PC-3 (cell line): Measurements from ENCODE around the gene NFATC1. TPM values are rescaled to one million over a fixed set of nuclear protein-coding genes. Genes with fewer than 3 reads are reported as not detected.

Experiments used
- ATAC-seq: fragments of 200-7000 bp; cut with Tn5 transposase; 2 replicates; pipeline ENCODE4 v1.9.1; 2020; ENCODE audit warnings: mild to moderate bottlenecking, moderate library complexity
- BruUV-seq: library from RNA; stranded (reverse); fragments of 400-500 nt; replicated peaks from 2 replicates; lab custom pipeline; 2021; lab: Mats Ljungman, UMichigan
- CTCF ChIA-PET: fragments of 300-600 bp; sonication (Branson Sonifier 250); formaldehyde crosslinking; loops from one replicate; lab custom pipeline; 2022; ENCODE audit warnings: antibody characterized with exemption; lab: Charles Lee
- POLR2A ChIA-PET: fragments of 300-600 bp; sonication (Branson Sonifier 250); formaldehyde crosslinking; loops from one replicate; lab custom pipeline; 2022; ENCODE audit warnings: antibody characterized with exemption; ENCODE audit not compliant: unreplicated experiment; lab: Charles Lee
- DNase-seq: peaks from one replicate; pipeline ENCODE4 v3.0.0-alpha.2; 2015
- H2AFZ ChIP-seq: fragments of 300-600 bp; sonication (generic); 2 replicates; pipeline ENCODE4 v1.6.0; 2016; ENCODE audit warnings: antibody characterized with exemption, low read length
- H3F3A ChIP-seq: fragments of 300-600 bp; sonication (generic); one replicate; pipeline ENCODE4 v1.6.0; 2017; ENCODE audit warnings: antibody characterized with exemption, low read length, control low read depth, mild to moderate bottlenecking; ENCODE audit not compliant: unreplicated experiment
- H3K27ac ChIP-seq: fragments of 300-600 bp; sonication (generic); 2 replicates; pipeline ENCODE4 v1.5.1; 2016; ENCODE audit warnings: mild to moderate bottlenecking, low read length
- H3K27me3 ChIP-seq: fragments of 300-600 bp; sonication (generic); 2 replicates; pipeline ENCODE4 v1.6.1; 2016; ENCODE audit warnings: low read length, mixed read lengths
- H3K36me3 ChIP-seq: fragments of 300-600 bp; sonication (generic); 2 replicates; pipeline ENCODE4 v1.6.1; 2016; ENCODE audit warnings: low read depth, mixed run types, low read length, mixed read lengths
- H3K4me1 ChIP-seq: fragments of 300-600 bp; sonication (generic); 2 replicates; pipeline ENCODE4 v1.5.1; 2016; ENCODE audit warnings: low read length; ENCODE audit not compliant: insufficient read depth
- H3K4me2 ChIP-seq: fragments of 300-600 bp; sonication (generic); 2 replicates; pipeline ENCODE4 v1.6.0; 2016; ENCODE audit warnings: low read length
- H3K4me3 ChIP-seq: fragments of 300-600 bp; sonication (generic); 2 replicates; pipeline ENCODE4 v1.5.1; 2016; ENCODE audit warnings: mild to moderate bottlenecking, low read length, mixed read lengths
- H3K79me2 ChIP-seq: fragments of 300-600 bp; sonication (generic); 2 replicates; pipeline ENCODE4 v1.6.1; 2017; ENCODE audit warnings: low read length, mixed read lengths
- H3K9ac ChIP-seq: fragments of 300-600 bp; sonication (generic); 2 replicates; pipeline ENCODE4 v1.6.0; 2016; ENCODE audit warnings: mild to moderate bottlenecking, low read length
- H3K9me2 ChIP-seq: fragments of 300-600 bp; sonication (generic); replicated peaks from 2 replicates; pipeline ENCODE4 v1.6.1; 2016; ENCODE audit warnings: mixed run types, low read length, mixed read lengths
- H3K9me3 ChIP-seq: fragments of 300-600 bp; sonication (generic); 2 replicates; pipeline ENCODE4 v1.6.1; 2016; ENCODE audit warnings: low read length, mixed read lengths
- H4K20me1 ChIP-seq: fragments of 300-600 bp; sonication (generic); 2 replicates; pipeline ENCODE4 v1.6.1; 2016; ENCODE audit warnings: low read length, mixed read lengths
- CTCF ChIP-seq: fragments of 300-600 bp; sonication (generic); conservative IDR thresholded peaks from 2 replicates; pipeline ENCODE4 v1.5.1; 2017; ENCODE audit warnings: antibody characterized with exemption, low read depth, mild to moderate bottlenecking, low read length
- EZH2 ChIP-seq: fragments of 300-600 bp; sonication (generic); IDR thresholded peaks from one replicate; pipeline ENCODE4 v1.6.1; 2017; ENCODE audit warnings: antibody characterized with exemption, mild to moderate bottlenecking, low read length; ENCODE audit not compliant: unreplicated experiment
- EZH2phosphoT487 ChIP-seq: fragments of 300-600 bp; sonication (generic); IDR thresholded peaks from 2 replicates; pipeline ENCODE4 v1.6.1; 2018; ENCODE audit warnings: mild to moderate bottlenecking, antibody characterized with exemption, low read length, borderline replicate concordance
- intact Hi-C: fragments of 100-400 bp; cut with micrococcal nuclease; formaldehyde crosslinking; loops from 2 replicates; pipeline ENCODE4 v1.9.0; 2023
- total RNA-seq: library from RNA; depleted of rRNA; stranded (reverse); fragments of >200 nt; gene quantifications from 2 replicates; pipeline ENCODE4 v1.2.3, GENCODE V29; 2014

NFATC1 gene
- total RNA-seq, 1 experiment from 2014 or later: 5.9 TPM

GRCh38 chr18:79385708-79386341, 9.9 kb upstream of the NFATC1 start:
- no peak overlapping the region for H2AFZ ChIP-seq
- no peaks in the 10 kb centered on the region for H3K4me1 ChIP-seq
- no peak overlapping the region for H3K9ac ChIP-seq
- no peak overlapping the region for H3K4me3 ChIP-seq
- POLR2A ChIA-PET: no interaction called here
- H3K9me2 ChIP-seq: no peaks in the 10 kb centered on the region
- H3K79me2 ChIP-seq: no peaks in the 10 kb centered on the region
- no TSS peak for BruUV-seq
- CTCF ChIA-PET: no interaction called here
- TF ChIP-seq EZH2phosphoT487 (no peak), EZH2 (no peak), CTCF (no peak)
- H3K9me3 ChIP-seq: no peaks in the 10 kb centered on the region
- no peak for DNase-seq
- H3K4me2 ChIP-seq: no peak overlapping the region
- intact Hi-C loops: no loop called here
- ATAC-seq: no peak
- no peaks in the 10 kb centered on the region for H3F3A ChIP-seq
- H3K27ac ChIP-seq: no peak overlapping the region
- H4K20me1 ChIP-seq: no peaks in the 10 kb centered on the region
- H3K36me3 ChIP-seq: no peaks in the 10 kb centered on the region
- no peaks in the 10 kb centered on the region for H3K27me3 ChIP-seq

- BruUV-seq: no TSS peak
- ATAC-seq: no peak
- H3K27me3 ChIP-seq: no peaks in the 10 kb centered on the region
- no peaks in the 10 kb centered on the region for H3K9me3 ChIP-seq
- H3K9me2 ChIP-seq: no peaks in the 10 kb centered on the region
- intact Hi-C loops: no loop called here
- H3K4me2 ChIP-seq: no peak overlapping the region
- H3K4me3 ChIP-seq: no peak overlapping the region
- TF ChIP-seq EZH2phosphoT487 (no peak), CTCF (no peak), EZH2 (no peak)
- no peak for DNase-seq
- POLR2A ChIA-PET: no interaction called here
- no peak overlapping the region for H2AFZ ChIP-seq
- H4K20me1 ChIP-seq: no peaks in the 10 kb centered on the region
- H3K9ac ChIP-seq: no peak overlapping the region
- H3K4me1 ChIP-seq: no peaks in the 10 kb centered on the region
- H3F3A ChIP-seq: no peaks in the 10 kb centered on the region
- H3K79me2 ChIP-seq: no peaks in the 10 kb centered on the region
- CTCF ChIA-PET: no interaction called here
- H3K27ac ChIP-seq: no peak overlapping the region
- H3K36me3 ChIP-seq: no peaks in the 10 kb centered on the region
Measured at GRCh38 chr18:79386547-79386946, 9.2 kb upstream of the NFATC1 start.

GRCh38 chr18:79387214-79387613, 8.5 kb upstream of the NFATC1 start:
- no peaks in the 10 kb centered on the region for H3K27me3 ChIP-seq
- ATAC-seq (no peak), DNase-seq (no peak)
- POLR2A ChIA-PET: no interaction called here
- TF ChIP-seq CTCF (no peak), EZH2phosphoT487 (no peak), EZH2 (no peak)
- intact Hi-C loops: no loop called here
- H3K4me3 ChIP-seq: no peak overlapping the region
- no peaks in the 10 kb centered on the region for H3K36me3 ChIP-seq
- no peaks in the 10 kb centered on the region for H3K9me2 ChIP-seq
- CTCF ChIA-PET: no interaction called here
- no peaks in the 10 kb centered on the region for H3F3A ChIP-seq
- no peak overlapping the region for H3K27ac ChIP-seq
- H3K9me3 ChIP-seq: no peaks in the 10 kb centered on the region
- H3K4me2 ChIP-seq: no peak overlapping the region
- BruUV-seq: no TSS peak
- H4K20me1 ChIP-seq: no peaks in the 10 kb centered on the region
- no peak overlapping the region for H3K9ac ChIP-seq
- no peaks in the 10 kb centered on the region for H3K4me1 ChIP-seq
- no peak overlapping the region for H2AFZ ChIP-seq
- H3K79me2 ChIP-seq: no peaks in the 10 kb centered on the region
